Measurements from ENCODE around the gene ZKSCAN5. TPM values are rescaled to one million over a fixed set of nuclear protein-coding genes. Genes with fewer than 3 reads are reported as not detected.
"Not testable (repeated sequence)": the region's sequence is repeated elsewhere in the genome, so short reads cannot be mapped to it uniquely, and the experiment has no call there.

ZKSCAN5 gene
- total RNA-seq, 2 experiments from 2014 or later = 13.2 to 13.6 TPM

DNA sequence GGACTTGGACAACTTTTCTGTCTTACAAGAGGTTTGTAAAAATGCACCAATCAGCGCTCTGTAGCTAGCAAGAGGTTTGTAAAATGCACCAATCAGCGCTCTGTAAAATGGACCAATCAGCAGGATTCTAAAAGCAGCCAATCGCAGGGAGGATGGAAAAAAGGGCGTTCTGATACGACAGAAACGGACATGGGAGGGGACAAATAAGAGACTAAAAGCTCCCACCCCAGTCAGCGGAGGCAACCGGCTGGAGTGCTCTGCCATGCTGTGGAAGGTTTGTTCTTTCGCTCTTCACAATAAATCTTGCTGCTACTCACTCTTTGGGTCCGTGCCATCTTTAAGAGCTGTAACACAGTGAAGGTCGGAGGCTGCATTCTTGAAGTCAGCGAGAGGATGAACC, 3.2 kb upstream of the ZKSCAN5 start:
- Mint-ChIP-seq H3K4me1 (peaks cover 30% of the 10 kb centered on the region), H3K36me3 (peaks cover 33% of the 10 kb centered on the region), H3K27ac (peak overlapping the region; percentile 100), H3K4me3 (peak overlapping the region; percentile 90)
- CTCF ChIA-PET = interaction anchor here (1.2 to 1.3 kb wide), 3 partner anchors 12 to 79 kb away, joined by 3 read pairs; no protein-coding TSS in a partner anchor
- not testable (repeated sequence) for H3K27me3 Mint-ChIP-seq; H3K9me3 Mint-ChIP-seq (ENCODE audit: low read depth); ATAC-seq; DNase-seq

DNA sequence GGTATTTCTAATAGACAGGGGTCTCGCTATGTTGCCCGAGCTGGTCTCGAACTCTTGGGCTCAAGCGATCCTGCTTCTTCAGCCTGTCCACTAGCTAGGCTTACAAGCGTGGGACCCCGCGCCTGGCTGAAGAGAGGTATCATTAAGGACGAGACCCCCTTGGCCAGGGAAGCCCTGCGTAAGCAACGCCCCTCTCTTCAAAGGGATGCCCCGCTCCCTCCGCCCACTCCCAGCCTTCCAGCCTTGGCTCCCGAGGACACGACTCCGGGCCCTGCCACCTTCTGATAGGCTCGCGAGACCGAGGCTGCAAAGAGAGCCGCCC, 220 bp upstream of the ZKSCAN5 start:
- H3K4me1 Mint-ChIP-seq = peaks cover 33% of the 10 kb centered on the region
- CTCF ChIA-PET = interaction anchor here (0.7 to 1.7 kb wide), 7 partner anchors 11 to 132 kb away, joined by 3 to 7 read pairs (median 4); partner anchors contain the start of genes BUD31, PDAP1 and ZNF655
- no peak for DNase-seq
- H3K27ac Mint-ChIP-seq = peak overlapping the region; percentile 96
- H3K27me3 Mint-ChIP-seq = no peaks in the 10 kb centered on the region
- peaks cover 2% of the 10 kb centered on the region for H3K9me3 Mint-ChIP-seq (ENCODE audit: low read depth)
- peaks cover 22% of the 10 kb centered on the region for H3K36me3 Mint-ChIP-seq
- ATAC-seq = no peak
- H3K4me3 Mint-ChIP-seq = peak overlapping the region; percentile 87

DNA sequence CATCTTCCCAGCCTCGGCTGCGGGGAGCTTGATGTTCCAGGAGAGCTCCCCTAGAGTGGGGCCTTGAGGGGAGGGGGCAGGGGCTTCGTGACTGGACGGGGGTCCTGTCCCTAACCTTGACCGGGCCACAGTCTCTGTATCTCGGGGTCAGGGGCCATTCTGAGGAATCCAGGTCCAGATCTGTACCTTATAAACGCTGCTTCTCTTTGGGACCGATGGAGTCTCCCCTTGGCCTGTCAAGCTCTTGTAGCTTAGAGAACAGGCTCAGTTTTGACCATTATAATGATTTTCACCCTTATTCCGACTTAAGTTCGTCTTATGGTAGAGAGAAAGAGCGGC, 831 bp downstream of the ZKSCAN5 start:
- H3K36me3 Mint-ChIP-seq = peaks cover 20% of the 10 kb centered on the region
- CTCF ChIA-PET = interaction anchor here (1.6 to 1.7 kb wide), 3 partner anchors 10 to 97 kb away, joined by 4 to 7 read pairs (median 6); partner anchors contain the start of genes BUD31, PDAP1 and ZNF655
- peak overlapping the region; percentile 96 for H3K27ac Mint-ChIP-seq
- H3K4me3 Mint-ChIP-seq = peak overlapping the region; percentile 87
- no peak for DNase-seq
- ATAC-seq = no peak
- H3K4me1 Mint-ChIP-seq = peaks cover 33% of the 10 kb centered on the region
- H3K9me3 Mint-ChIP-seq (ENCODE audit: low read depth) = peaks cover 2% of the 10 kb centered on the region
- no peaks in the 10 kb centered on the region for H3K27me3 Mint-ChIP-seq

DNA sequence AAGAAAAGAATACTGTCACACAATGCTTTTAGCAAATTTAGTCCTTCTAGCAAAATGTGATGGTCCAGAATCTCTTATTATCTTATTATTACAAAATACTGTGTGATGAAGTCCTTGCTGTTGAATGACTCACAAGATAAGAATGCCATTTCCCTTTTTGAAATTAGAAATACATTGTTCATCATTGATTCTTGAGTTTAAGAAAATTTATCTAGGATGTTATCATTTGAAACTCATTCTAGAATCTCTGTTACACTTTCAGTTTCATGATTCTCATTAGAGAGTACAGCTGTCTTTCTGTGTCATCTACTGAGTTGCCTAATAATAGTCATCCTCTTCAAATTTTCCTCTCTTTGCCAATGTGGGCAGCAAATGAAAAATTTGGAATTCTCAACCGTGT, 9.6 kb downstream of the ZKSCAN5 start:
- Mint-ChIP-seq H3K4me3 (no peak overlapping the region), H3K36me3 (peaks cover 44% of the 10 kb centered on the region), H3K9me3 (ENCODE audit: low read depth) (no peaks in the 10 kb centered on the region), H3K4me1 (peaks cover 4% of the 10 kb centered on the region), H3K27me3 (no peaks in the 10 kb centered on the region), H3K27ac (no peak overlapping the region)
- ATAC-seq = no peak
- no peak for DNase-seq
- CTCF ChIA-PET = no interaction called here

DNA sequence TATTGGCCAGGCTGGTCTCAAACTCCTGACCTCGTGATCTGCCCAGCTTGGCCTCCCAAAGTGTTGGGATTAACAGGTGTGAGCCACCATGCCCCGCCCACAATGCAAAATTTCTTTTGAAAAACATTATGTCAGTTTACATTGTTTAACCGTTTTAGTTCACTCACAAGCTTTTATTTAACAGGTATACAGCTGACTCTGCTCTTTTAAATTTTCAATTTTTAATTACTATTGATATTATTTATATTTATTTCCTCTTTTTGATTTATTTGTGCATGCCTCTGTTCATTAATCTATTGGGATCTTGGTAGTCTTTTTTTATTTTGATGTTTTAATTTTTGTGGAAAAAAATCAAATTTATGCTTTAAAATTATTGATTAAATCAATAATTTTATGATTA, 16.9 kb downstream of the ZKSCAN5 start:
- DNase-seq (no peak), ATAC-seq (no peak)
- Mint-ChIP-seq H3K4me1 (no peaks in the 10 kb centered on the region), H3K27ac (no peak overlapping the region), H3K27me3 (no peaks in the 10 kb centered on the region), H3K9me3 (ENCODE audit: low read depth) (no peaks in the 10 kb centered on the region), H3K4me3 (no peak overlapping the region), H3K36me3 (peaks cover 63% of the 10 kb centered on the region)
- CTCF ChIA-PET = no interaction called here

GRCh38 chr7:99525713-99526440, 21.4 kb downstream of the ZKSCAN5 start:
- CTCF ChIA-PET = interaction anchor here (0.7 to 1.2 kb wide), 2 partner anchors 11 to 99 kb away, joined by 3 to 4 read pairs; no protein-coding TSS in a partner anchor
- no peak overlapping the region for H3K4me3 Mint-ChIP-seq
- H3K4me1 Mint-ChIP-seq = no peaks in the 10 kb centered on the region
- no peak for DNase-seq
- peaks cover 15% of the 10 kb centered on the region for H3K9me3 Mint-ChIP-seq (ENCODE audit: low read depth)
- H3K36me3 Mint-ChIP-seq = peaks cover 75% of the 10 kb centered on the region
- H3K27me3 Mint-ChIP-seq = no peaks in the 10 kb centered on the region
- H3K27ac Mint-ChIP-seq = no peak overlapping the region
- ATAC-seq = no peak

- H3K9me3 Mint-ChIP-seq (ENCODE audit: low read depth) = peaks cover 47% of the 10 kb centered on the region
- CTCF ChIA-PET = interaction anchor here (2.1 kb wide), 1 partner anchor 10 kb away, joined by 5 read pairs; no protein-coding TSS in a partner anchor
- H3K27me3 Mint-ChIP-seq = no peaks in the 10 kb centered on the region
Observed at GRCh38 chr7:99531354-99531765, 26.9 kb downstream of the ZKSCAN5 start.

GRCh38 chr7:99535667-99536066, 31.2 kb downstream of the ZKSCAN5 start:
- DNase-seq (no peak), ATAC-seq (no peak)
- Mint-ChIP-seq H3K4me3 (no peak overlapping the region), H3K36me3 (peaks cover 46% of the 10 kb centered on the region), H3K27me3 (no peaks in the 10 kb centered on the region), H3K4me1 (no peaks in the 10 kb centered on the region), H3K9me3 (ENCODE audit: low read depth) (peaks cover 48% of the 10 kb centered on the region), H3K27ac (no peak overlapping the region)
- CTCF ChIA-PET = interaction anchor here (1.1 to 1.5 kb wide), 2 partner anchors 12 to 93 kb away, joined by 3 to 4 read pairs; no protein-coding TSS in a partner anchor

More at GRCh38 chr7:99531354-99531765, 26.9 kb downstream of the ZKSCAN5 start:
- H3K4me3 Mint-ChIP-seq = no peak overlapping the region
- DNase-seq (no peak), ATAC-seq (no peak)
- H3K36me3 Mint-ChIP-seq = peaks cover 76% of the 10 kb centered on the region
- H3K27ac Mint-ChIP-seq = no peak overlapping the region
- no peaks in the 10 kb centered on the region for H3K4me1 Mint-ChIP-seq

- DNase-seq (no peak), ATAC-seq (no peak)
- Mint-ChIP-seq H3K9me3 (ENCODE audit: low read depth) (peaks cover 29% of the 10 kb centered on the region), H3K36me3 (peaks cover 31% of the 10 kb centered on the region), H3K4me1 (no peaks in the 10 kb centered on the region), H3K27me3 (no peaks in the 10 kb centered on the region), H3K27ac (no peak overlapping the region), H3K4me3 (no peak overlapping the region)
- CTCF ChIA-PET = interaction anchor here (0.6 kb wide), 1 partner anchor 179 kb away, joined by 3 read pairs; no protein-coding TSS in a partner anchor
Observed at GRCh38 chr7:99539213-99539811, 34.9 kb downstream of the ZKSCAN5 start.

- DNase-seq = no peak
- Mint-ChIP-seq H3K9me3 (ENCODE audit: low read depth) (peaks cover 26% of the 10 kb centered on the region), H3K27ac (no peak overlapping the region), H3K4me3 (no peak overlapping the region), H3K36me3 (peaks cover 32% of the 10 kb centered on the region), H3K27me3 (no peaks in the 10 kb centered on the region), H3K4me1 (no peaks in the 10 kb centered on the region)
- ATAC-seq = no peak
- CTCF ChIA-PET = interaction anchor here (2.3 kb wide), 1 partner anchor 8 kb away, joined by 5 read pairs; no protein-coding TSS in a partner anchor
Observed at GRCh38 chr7:99540542-99540941, 36.1 kb downstream of the ZKSCAN5 start.

- no peaks in the 10 kb centered on the region for H3K27me3 Mint-ChIP-seq
- H3K4me1 Mint-ChIP-seq = no peaks in the 10 kb centered on the region
- H3K36me3 Mint-ChIP-seq = peaks cover 32% of the 10 kb centered on the region
- H3K4me3 Mint-ChIP-seq = no peak overlapping the region
- ATAC-seq (no peak), DNase-seq (no peak)
- no peak overlapping the region for H3K27ac Mint-ChIP-seq
- CTCF ChIA-PET = interaction anchor here (2.3 kb wide), 1 partner anchor 9 kb away, joined by 5 read pairs; no protein-coding TSS in a partner anchor
- H3K9me3 Mint-ChIP-seq (ENCODE audit: low read depth) = peaks cover 26% of the 10 kb centered on the region
Observed at GRCh38 chr7:99541212-99541611, 36.8 kb downstream of the ZKSCAN5 start.

DNA sequence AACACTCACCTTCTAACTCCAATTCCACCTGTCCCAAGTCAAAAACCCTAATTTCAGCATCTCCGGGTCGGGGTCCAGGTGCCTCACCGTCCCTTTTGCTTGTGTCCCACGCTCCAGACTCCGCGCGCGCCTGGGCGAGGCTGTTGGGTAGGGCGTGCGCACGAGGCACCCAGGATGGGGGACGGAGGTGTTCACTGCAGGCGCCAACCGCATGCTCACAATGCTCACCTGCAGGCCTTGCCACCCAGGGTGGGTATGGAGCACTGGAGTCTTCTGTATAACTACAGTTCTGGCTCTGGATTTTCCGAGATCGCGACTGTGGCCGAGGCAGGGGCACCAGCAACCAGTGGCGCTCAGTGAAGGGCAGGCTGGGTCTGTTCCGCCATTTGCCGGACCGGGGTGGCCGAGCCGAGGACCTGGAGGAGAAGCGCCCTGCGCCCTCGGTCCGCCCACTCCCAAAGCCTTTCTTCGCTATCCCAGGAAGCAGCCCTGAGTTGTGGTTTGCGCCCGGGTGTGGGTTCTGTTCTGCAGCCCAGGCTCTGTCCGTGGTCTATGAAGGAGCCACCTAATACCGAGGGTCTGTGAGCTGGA, 38.7 kb downstream of the ZKSCAN5 start:
- Mint-ChIP-seq H3K27ac (no peak overlapping the region), H3K36me3 (peaks cover 45% of the 10 kb centered on the region), H3K4me1 (no peaks in the 10 kb centered on the region), H3K27me3 (no peaks in the 10 kb centered on the region), H3K9me3 (ENCODE audit: low read depth) (peaks cover 26% of the 10 kb centered on the region), H3K4me3 (no peak overlapping the region)
- CTCF ChIA-PET = no interaction called here
- no peak for DNase-seq
- ATAC-seq = no peak

DNA sequence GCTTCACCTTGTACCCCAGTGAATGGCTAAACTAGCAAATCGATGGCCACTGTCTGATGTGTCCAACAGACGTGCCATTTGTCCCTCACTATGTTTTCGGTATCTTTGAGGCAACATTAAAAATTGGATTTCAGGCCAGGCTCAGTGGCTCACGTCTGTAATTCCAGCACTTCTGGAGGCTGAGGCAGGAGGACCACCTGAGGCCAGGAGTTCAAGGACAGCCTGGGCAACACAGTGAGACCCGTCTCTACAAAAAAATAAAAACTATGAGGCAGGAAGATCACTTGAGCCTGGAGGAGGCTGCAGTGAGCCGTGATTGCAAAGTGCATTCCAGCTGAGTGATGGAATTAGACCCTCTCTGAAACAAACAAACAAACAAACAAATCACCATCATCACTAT, 39.5 kb downstream of the ZKSCAN5 start:
- H3K4me3 Mint-ChIP-seq = no peak overlapping the region
- H3K27me3 Mint-ChIP-seq = no peaks in the 10 kb centered on the region
- H3K9me3 Mint-ChIP-seq (ENCODE audit: low read depth) = peaks cover 24% of the 10 kb centered on the region
- CTCF ChIA-PET = no interaction called here
- ATAC-seq = no peak
- no peaks in the 10 kb centered on the region for H3K4me1 Mint-ChIP-seq
- H3K27ac Mint-ChIP-seq = no peak overlapping the region
- no peak for DNase-seq
- peaks cover 48% of the 10 kb centered on the region for H3K36me3 Mint-ChIP-seq
